K562 (cell line): ENCODE measurements around the gene ZNRD2. TPM values are rescaled to one million over a fixed set of nuclear protein-coding genes. Genes with fewer than 3 reads are reported as not detected.
A peak's percentile ranks its signal among the peaks of the same experiment; 100 is the strongest.

Source experiments
- BHLHE40 ChIP-seq: IDR thresholded peaks from 2 replicates; pipeline ENCODE4 v1.6.1; 2011; ENCODE audit warnings: low read length, improper control_type of control experiment
- BRF2 ChIP-seq: IDR thresholded peaks from 3 replicates; pipeline ENCODE4 v1.6.1; 2011; ENCODE audit warnings: borderline replicate concordance, mild to moderate bottlenecking; ENCODE audit not compliant: insufficient read length, insufficient read depth
- CTBP1 ChIP-seq: fragments of 450-650 bp; IDR thresholded peaks from 2 replicates; pipeline ENCODE4 v1.6.1; 2016; ENCODE audit warnings: borderline replicate concordance
- EP300 ChIP-seq: IDR thresholded peaks from 2 replicates; pipeline ENCODE4 v1.6.1; 2012; ENCODE audit warnings: low read length, improper control_type of control experiment
- FUS ChIP-seq: fragments of 200-400 bp; formaldehyde crosslinking; optimal IDR thresholded peaks from 2 replicates; pipeline ENCODE3; 2017; ENCODE audit warnings: low read depth, low read length
- HMGXB4 ChIP-seq: sonication (generic); formaldehyde crosslinking; IDR thresholded peaks from 2 replicates; pipeline ENCODE4 v1.8.1; 2023; ENCODE audit warnings: mild to moderate bottlenecking, missing genetic modification reagents
- MITF ChIP-seq: IDR thresholded peaks from 2 replicates; pipeline ENCODE4 v1.6.1; 2014; ENCODE audit warnings: antibody characterized with exemption
- PHF21A ChIP-seq: fragments of 450-650 bp; IDR thresholded peaks from 2 replicates; pipeline ENCODE4 v1.6.1; 2017; ENCODE audit warnings: low read depth, borderline replicate concordance
- RAD21 ChIP-seq, 2 experiments: fragments of 250-450 bp in 1 of 2; fragments of 450-650 bp in 1 of 2; sonication (Bioruptor Pico) in 1 of 2; formaldehyde crosslinking in 1 of 2; IDR thresholded peaks in 1 of 2; conservative IDR thresholded peaks in 1 of 2; 2 replicates each; pipeline versions ENCODE4 v1.4.0 to v1.8.0; 2020 to 2022; ENCODE audit warnings: mild to moderate bottlenecking in 2 of 2, moderate library complexity in 1 of 2
- RBM25 ChIP-seq: fragments of 200-400 bp; formaldehyde crosslinking; IDR thresholded peaks from 2 replicates; pipeline ENCODE4 v1.6.1; 2018; ENCODE audit warnings: low read length, low read depth, moderate library complexity; ENCODE audit not compliant: severe bottlenecking
- UBTF ChIP-seq, 2 experiments: IDR thresholded peaks; 2 replicates each; pipeline ENCODE4 v1.6.1; 2012; ENCODE audit warnings: improper control_type of control experiment in 2 of 2, low read depth in 2 of 2, low read length in 2 of 2, borderline replicate concordance in 1 of 2
- USF2 ChIP-seq: sonication (generic); formaldehyde crosslinking; IDR thresholded peaks from 2 replicates; pipeline ENCODE4 v1.5.0; 2020; ENCODE audit warnings: missing genetic modification reagents
- ZBTB11 ChIP-seq, 3 experiments: fragments of 200-800 bp in 1 of 3; fragments of 250-450 bp in 1 of 3; fragments of 450-650 bp in 1 of 3; sonication (Bioruptor Pico) in 1 of 3; sonication (Bioruptor generic) in 1 of 3; formaldehyde crosslinking in 1 of 3; IDR thresholded peaks; 2 replicates each; pipeline versions ENCODE4 v1.6.1 to v1.8.0; 2016 to 2022; ENCODE audit warnings: mild to moderate bottlenecking in 2 of 3, missing genetic modification characterization in 2 of 3, missing compliant biosample characterization in 1 of 3, moderate library complexity in 1 of 3
- ZNF766 ChIP-seq: fragments of 200-800 bp; sonication (Bioruptor generic); conservative IDR thresholded peaks from 2 replicates; pipeline ENCODE4 v1.6.1; 2016; ENCODE audit warnings: missing genetic modification characterization, missing compliant biosample characterization
- polyA plus RNA-seq, 8 experiments: library from polyadenylated mRNA; depleted of rRNA in 4 of 8; stranded (reverse) in 5 of 8; unstranded in 3 of 8; fragments of >200 nt; fragmentation: Nextera tagmentation in 2 of 8; fragmentation: Illumina TruSeq in 1 of 8; extraction: Ambion mirVana in 2 of 8; extraction: Trizol in 1 of 8; gene quantifications; 2 replicates each; pipeline versions ENCODE4 v1.2.1 to v1.2.3, GENCODE V29; 2011 to 2014; ENCODE audit warnings: inconsistent platforms in 1 of 8, missing spikeins in 1 of 8
- total RNA-seq, 7 experiments: library from RNA; depleted of rRNA in 6 of 7; stranded (reverse); fragments of >200 nt in 6 of 7; fragmentation: Illumina TruSeq in 2 of 7; extraction: Trizol in 2 of 7; gene quantifications; 2 replicates each; pipeline versions ENCODE4 v1.2.1 to v1.2.3, GENCODE V29; 2011 to 2021; ENCODE audit warnings: low replicate concordance in 1 of 7

The ZNRD2 gene
- total and polyA plus RNA-seq, 9 of the 15 experiments (the other 6 are each of a cell fraction or from before 2014, with no cell fraction given), result 13.4 to 129 (median 60.4) TPM

- 0 out of 2 replicates have a peak, but pooled peaks have one; percentile 44 for TF ChIP-seq HMGXB4
- TF ChIP-seq BHLHE40, result peak; percentile 82
- no peak for TF ChIP-seq BRF2
- peak; percentile 72 to 74 for TF ChIP-seq RAD21 (CRISPR knock-in tag; conservative IDR thresholded peaks at IDR 0.05 in 1 of 2, IDR thresholded peaks at IDR 0.05 in 1 of 2)
- peak; percentile 55 to 81; a peak in 2 of 4 replicates for TF ChIP-seq UBTF (IDR thresholded peaks at IDR 0.05; ENCODE audit: borderline replicate concordance in 1 of 2, low read depth in 2 of 2, low read length in 2 of 2)
- 0 out of 2 replicates have a peak, but pooled peaks have one; percentile 14 for TF ChIP-seq MITF
- TF ChIP-seq CTBP1, result peak; percentile 68
- peak in 1 of 3 experiments; percentile 85; a peak in 3 of 6 replicates for TF ChIP-seq ZBTB11 (CRISPR knock-in tag; IDR thresholded peaks at IDR 0.05)
- 0 out of 2 replicates have a peak, but pooled peaks have one; percentile 24 for TF ChIP-seq EP300
- TF ChIP-seq RBM25, result no peak
- no peak for TF ChIP-seq USF2 (CRISPR knock-in tag)
- TF ChIP-seq ZNF766 (CRISPR knock-in tag), result no peak
- peak; percentile 43 for TF ChIP-seq FUS
- 0 out of 2 replicates have a peak, but pooled peaks have one; percentile 8 for TF ChIP-seq PHF21A
Measured at GRCh38 chr11:65574109-65574810, 4.0 kb downstream of the ZNRD2 start (continued).
